Gastrocnemius medialis (tissue), 4 donors: ENCODE data around the gene FTSJ3.

Experiments
- CTCF ChIP-seq, 5 experiments: fragments of 450-650 bp in 3 of 5; fragments of 200-600 bp in 2 of 5; sonication (generic) in 2 of 5; IDR thresholded peaks in 4 of 5; conservative IDR thresholded peaks in 1 of 5; 1 replicate in 4 of 5; 2 replicates in 1 of 5; pipeline ENCODE4 v1.5.1; 2016 to 2019; ENCODE audit warnings: antibody characterized with exemption in 5 of 5, mild to moderate bottlenecking in 3 of 5, moderate library complexity in 3 of 5
- POLR2A ChIP-seq, 2 donors: fragments of 450-650 bp; IDR thresholded peaks; one replicate each; pipeline ENCODE4 v1.6.1; 2017; ENCODE audit warnings: antibody characterized with exemption in 2 of 2, mild to moderate bottlenecking in 2 of 2, moderate library complexity in 2 of 2

GRCh38 chr17:63838631-63839171 lies 11.2 kb upstream of the FTSJ3 start:
- no peak for TF ChIP-seq CTCF (IDR thresholded peaks at IDR 0.05 in 4 of 5, conservative IDR thresholded peaks at IDR 0.05 in 1 of 5)
- no peak for TF ChIP-seq POLR2A (IDR thresholded peaks at IDR 0.05)
